Endothelial cell (in vitro differentiated cells): ENCODE measurements around the gene HOXB3. TPM values are rescaled to one million over a fixed set of nuclear protein-coding genes. Genes with fewer than 3 reads are reported as not detected.

Experiments used
- DNase-seq: peaks from one replicate; pipeline ENCODE4 v3.0.0; 2021; ENCODE audit warnings: low spot score
- H3K27ac Mint-ChIP-seq: one replicate; pipeline ENCODE4 v1.8.0; 2021; ENCODE audit warnings: mixed read lengths, inconsistent platforms; ENCODE audit not compliant: unreplicated experiment
- H3K27me3 Mint-ChIP-seq: one replicate; pipeline ENCODE4 v1.8.0; 2021; ENCODE audit warnings: mild to moderate bottlenecking, moderate library complexity, mixed read lengths, inconsistent platforms; ENCODE audit not compliant: unreplicated experiment
- H3K36me3 Mint-ChIP-seq: one replicate; pipeline ENCODE4 v1.8.0; 2021; ENCODE audit warnings: mild to moderate bottlenecking, low read depth, mixed read lengths, inconsistent platforms; ENCODE audit not compliant: unreplicated experiment
- H3K4me1 Mint-ChIP-seq: one replicate; pipeline ENCODE4 v1.8.0; 2021; ENCODE audit warnings: mild to moderate bottlenecking, mixed read lengths, inconsistent platforms; ENCODE audit not compliant: unreplicated experiment
- H3K4me3 Mint-ChIP-seq: one replicate; pipeline ENCODE4 v1.8.0; 2021; ENCODE audit warnings: mild to moderate bottlenecking, mixed read lengths, inconsistent platforms; ENCODE audit not compliant: unreplicated experiment
- H3K9me3 Mint-ChIP-seq: one replicate; pipeline ENCODE4 v1.8.0; 2021; ENCODE audit warnings: mixed read lengths, inconsistent platforms; ENCODE audit not compliant: unreplicated experiment
- total RNA-seq: library from RNA; stranded (reverse); fragmentation: NEBNext Ultra II Directional; extraction: Animal tissue kit (Norgen Biotek cat#: 25700); gene quantifications from one replicate; pipeline ENCODE4 v1.2.1, GENCODE V29; 2021; ENCODE audit not compliant: unreplicated experiment
- TF ChIP-seq, protein P1 (sequence below): fragments of 200-600 bp; sonication (generic); IDR thresholded peaks from one replicate; pipeline ENCODE4 v1.5.0; 2021; ENCODE audit warnings: antibody characterized with exemption; ENCODE audit not compliant: unreplicated experiment

HOXB3 gene
- total RNA-seq, 1 donor from 2014 or later = 17.7 TPM

DNA sequence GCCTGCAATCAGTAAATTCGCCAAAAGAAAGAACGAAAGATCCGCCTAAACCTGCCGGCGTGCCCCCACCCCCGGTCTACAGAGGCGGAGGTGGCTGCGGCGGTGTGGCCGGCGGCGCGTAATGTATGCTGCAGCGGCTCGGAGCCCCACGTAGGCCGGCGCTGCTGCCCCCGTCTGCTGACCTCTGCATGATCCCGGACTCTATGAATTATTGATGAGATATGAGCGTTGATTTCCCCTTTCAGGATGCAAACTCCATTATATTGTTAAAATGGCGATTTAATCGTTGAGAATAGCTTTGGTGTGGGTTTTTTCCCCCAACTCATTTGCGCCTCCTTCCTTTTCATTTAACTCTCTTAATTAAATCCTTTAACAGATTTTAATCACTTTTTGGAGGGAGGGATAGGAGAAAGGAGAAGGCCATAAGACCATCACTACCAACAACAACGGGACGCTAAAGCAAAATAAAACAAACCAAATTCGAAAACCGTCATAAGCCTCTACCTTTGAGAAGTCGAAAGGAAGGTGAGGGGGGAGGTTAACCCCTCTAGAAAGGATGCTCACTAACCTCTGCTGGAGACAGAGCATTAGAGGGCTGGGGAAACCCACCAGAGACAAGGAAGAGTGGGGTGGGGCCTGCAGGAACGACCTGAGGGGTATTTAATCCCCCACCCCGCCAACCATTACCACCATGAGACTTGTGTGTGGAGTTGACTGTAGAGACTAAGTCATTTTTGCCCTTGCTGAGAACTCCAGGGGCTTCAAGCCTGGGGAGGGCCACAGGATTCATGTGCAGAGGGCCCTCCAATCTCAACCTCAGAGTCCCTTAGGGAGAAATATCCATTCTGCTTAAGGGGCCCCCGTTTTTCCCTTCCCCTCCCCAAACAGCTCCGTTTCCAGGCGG lies 3.4 kb downstream of the HOXB3 start:
- no peaks in the 10 kb centered on the region for H3K9me3 Mint-ChIP-seq
- no peak overlapping the region for H3K27ac Mint-ChIP-seq
- H3K4me3 Mint-ChIP-seq = peak overlapping the region; percentile 26
- H3K27me3 Mint-ChIP-seq = peaks cover 59% of the 10 kb centered on the region
- DNase-seq = no peak
- TF ChIP-seq, protein P1, sequence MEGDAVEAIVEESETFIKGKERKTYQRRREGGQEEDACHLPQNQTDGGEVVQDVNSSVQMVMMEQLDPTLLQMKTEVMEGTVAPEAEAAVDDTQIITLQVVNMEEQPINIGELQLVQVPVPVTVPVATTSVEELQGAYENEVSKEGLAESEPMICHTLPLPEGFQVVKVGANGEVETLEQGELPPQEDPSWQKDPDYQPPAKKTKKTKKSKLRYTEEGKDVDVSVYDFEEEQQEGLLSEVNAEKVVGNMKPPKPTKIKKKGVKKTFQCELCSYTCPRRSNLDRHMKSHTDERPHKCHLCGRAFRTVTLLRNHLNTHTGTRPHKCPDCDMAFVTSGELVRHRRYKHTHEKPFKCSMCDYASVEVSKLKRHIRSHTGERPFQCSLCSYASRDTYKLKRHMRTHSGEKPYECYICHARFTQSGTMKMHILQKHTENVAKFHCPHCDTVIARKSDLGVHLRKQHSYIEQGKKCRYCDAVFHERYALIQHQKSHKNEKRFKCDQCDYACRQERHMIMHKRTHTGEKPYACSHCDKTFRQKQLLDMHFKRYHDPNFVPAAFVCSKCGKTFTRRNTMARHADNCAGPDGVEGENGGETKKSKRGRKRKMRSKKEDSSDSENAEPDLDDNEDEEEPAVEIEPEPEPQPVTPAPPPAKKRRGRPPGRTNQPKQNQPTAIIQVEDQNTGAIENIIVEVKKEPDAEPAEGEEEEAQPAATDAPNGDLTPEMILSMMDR = no peak
- no peaks in the 10 kb centered on the region for H3K36me3 Mint-ChIP-seq
- peaks cover 61% of the 10 kb centered on the region for H3K4me1 Mint-ChIP-seq

DNA sequence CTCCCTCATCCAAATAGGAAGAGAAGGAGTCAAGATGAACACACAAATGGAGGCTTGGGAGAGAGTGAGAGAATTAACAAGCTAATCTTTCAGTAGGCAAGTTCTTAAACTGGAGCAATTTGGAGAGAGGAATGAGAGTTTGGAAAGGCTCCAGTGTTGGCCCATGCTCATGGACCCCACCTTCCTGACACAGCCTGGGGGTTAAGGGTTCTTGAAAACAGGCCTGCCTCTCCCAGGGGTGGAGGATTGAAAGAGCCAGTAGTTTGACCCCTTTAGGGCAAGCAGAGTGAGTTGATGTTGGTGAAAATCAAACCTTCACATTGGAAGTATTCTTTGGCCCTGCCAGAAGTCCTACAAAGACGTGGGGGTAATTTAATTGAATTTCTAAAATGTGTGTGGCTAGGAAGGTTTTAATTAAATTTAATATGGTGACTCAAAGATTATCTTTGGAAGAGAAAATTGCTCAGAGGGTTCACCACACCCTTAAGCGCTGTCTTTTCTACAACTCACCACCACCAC lies 5.8 kb downstream of the HOXB3 start:
- peak overlapping the region; percentile 16 for H3K4me3 Mint-ChIP-seq
- peaks cover 66% of the 10 kb centered on the region for H3K4me1 Mint-ChIP-seq
- H3K9me3 Mint-ChIP-seq = no peaks in the 10 kb centered on the region
- DNase-seq = no peak
- TF ChIP-seq, protein P1 = no peak
- peaks cover 65% of the 10 kb centered on the region for H3K27me3 Mint-ChIP-seq
- H3K36me3 Mint-ChIP-seq = no peaks in the 10 kb centered on the region
- no peak overlapping the region for H3K27ac Mint-ChIP-seq

DNA sequence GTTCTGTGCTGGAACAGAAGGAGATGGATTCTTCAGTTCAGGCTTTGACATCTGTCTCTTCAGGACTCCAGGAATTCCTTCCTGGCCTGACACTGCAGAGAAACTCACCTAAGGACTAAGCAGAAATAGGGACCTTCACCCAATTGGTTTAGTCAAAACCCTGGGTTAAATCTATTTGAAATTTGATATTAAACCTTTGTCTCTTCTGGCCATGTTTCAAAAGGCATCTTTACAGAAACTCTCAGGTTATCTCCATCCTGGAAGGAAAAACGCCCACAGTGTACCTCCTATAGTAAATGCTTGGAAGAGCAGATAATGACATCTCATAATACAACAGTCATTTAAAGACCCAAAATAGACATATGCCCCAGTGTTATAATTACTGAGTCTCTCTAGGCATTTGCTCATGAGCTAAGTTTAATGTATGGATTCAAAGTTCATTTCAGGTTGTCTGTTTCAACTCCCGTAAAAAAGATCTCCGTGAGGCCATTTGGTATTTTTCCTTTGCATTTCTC lies 6.3 kb downstream of the HOXB3 start:
- TF ChIP-seq, protein P1 = no peak
- DNase-seq = no peak
- peaks cover 70% of the 10 kb centered on the region for H3K4me1 Mint-ChIP-seq
- H3K36me3 Mint-ChIP-seq = no peaks in the 10 kb centered on the region
- peaks cover 69% of the 10 kb centered on the region for H3K27me3 Mint-ChIP-seq
- H3K4me3 Mint-ChIP-seq = peak overlapping the region; percentile 16
- no peak overlapping the region for H3K27ac Mint-ChIP-seq
- no peaks in the 10 kb centered on the region for H3K9me3 Mint-ChIP-seq

DNA sequence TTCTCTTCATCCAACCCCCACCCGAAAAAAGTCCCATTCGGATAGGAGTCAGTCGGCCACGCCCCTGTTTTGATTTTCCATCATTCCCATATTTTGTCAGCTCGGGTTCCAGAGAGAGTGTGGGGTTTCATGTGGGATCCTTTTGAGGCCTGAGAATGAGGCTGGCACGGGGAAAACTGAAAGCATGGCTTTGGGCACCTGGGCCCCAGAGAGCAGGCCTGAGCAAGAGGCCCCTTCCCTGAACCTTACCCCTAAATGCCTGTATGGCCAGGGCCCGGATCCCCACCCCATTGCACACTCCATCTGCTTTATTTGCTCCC lies 7.3 kb downstream of the HOXB3 start:
- Mint-ChIP-seq H3K4me1 (peaks cover 64% of the 10 kb centered on the region), H3K4me3 (peak overlapping the region; percentile 84), H3K9me3 (no peaks in the 10 kb centered on the region), H3K27me3 (peaks cover 62% of the 10 kb centered on the region), H3K36me3 (no peaks in the 10 kb centered on the region), H3K27ac (no peak overlapping the region)
- no peak for DNase-seq
- TF ChIP-seq, protein P1 = no peak
